SU-DHL-6 (cell line): Measurements from ENCODE around the gene DNM2.

Source experiments
- H2AFZ ChIP-seq: fragments of 200-600 bp; sonication (generic); 2 replicates; pipeline ENCODE4 v1.6.1; 2014; ENCODE audit warnings: low read depth, mild to moderate bottlenecking, moderate library complexity, mixed read lengths, antibody characterized with exemption, low read length; ENCODE audit not compliant: severe bottlenecking
- H3F3A ChIP-seq: fragments of 200-600 bp; shearing (Covaris generic); 2 replicates; pipeline ENCODE4 v1.6.0; 2016; ENCODE audit warnings: antibody characterized with exemption, mild to moderate bottlenecking; ENCODE audit not compliant: insufficient read depth
- H3K27ac ChIP-seq: fragments of 200-600 bp; sonication (generic); 2 replicates; pipeline ENCODE4 v1.5.1; 2016; ENCODE audit warnings: low read depth, mild to moderate bottlenecking, low read length, moderate library complexity, mixed read lengths
- H3K27me3 ChIP-seq: fragments of 200-600 bp; sonication (generic), shearing (Covaris generic); 2 replicates; pipeline ENCODE4 v1.6.0; 2014; ENCODE audit warnings: mild to moderate bottlenecking, low read length
- H3K36me3 ChIP-seq: fragments of 200-600 bp; sonication (generic); 2 replicates; pipeline ENCODE4 v1.6.1; 2014; ENCODE audit warnings: mild to moderate bottlenecking, low read length, mixed read lengths
- H3K4me2 ChIP-seq: fragments of 300-600, 200-600 bp; shearing (Covaris generic), sonication (generic); 2 replicates; pipeline ENCODE4 v1.6.0; 2014; ENCODE audit warnings: low read length, low read depth, mild to moderate bottlenecking; ENCODE audit not compliant: poor library complexity, severe bottlenecking
- H3K4me3 ChIP-seq: fragments of 200-600 bp; sonication (generic); 2 replicates; pipeline ENCODE4 v1.5.1; 2014; ENCODE audit warnings: antibody characterized with exemption, low read length, mild to moderate bottlenecking, mixed read lengths; ENCODE audit not compliant: insufficient read depth, poor library complexity, severe bottlenecking
- H3K79me2 ChIP-seq: fragments of 200-600 bp; sonication (generic); 2 replicates; pipeline ENCODE4 v1.6.1; 2014; ENCODE audit warnings: mild to moderate bottlenecking, low read length, moderate library complexity; ENCODE audit not compliant: insufficient read depth
- H3K9ac ChIP-seq: fragments of 200-600 bp; sonication (generic); 2 replicates; pipeline ENCODE4 v1.7.0; 2014; ENCODE audit warnings: mild to moderate bottlenecking, low read length
- H3K9me2 ChIP-seq: fragments of 200-600 bp; sonication (generic); replicated peaks from 2 replicates; pipeline ENCODE4 v1.6.1; 2014; ENCODE audit warnings: low read length; ENCODE audit not compliant: insufficient read depth
- H3K9me3 ChIP-seq: fragments of 200-600 bp; sonication (generic); 2 replicates; pipeline ENCODE4 v1.6.1; 2014; ENCODE audit warnings: low read length, mixed read lengths; ENCODE audit not compliant: insufficient read depth
- H4K20me1 ChIP-seq: fragments of 200-600 bp; sonication (generic); 2 replicates; pipeline ENCODE4 v1.6.1; 2014; ENCODE audit warnings: low read depth, mild to moderate bottlenecking, antibody characterized with exemption, low read length, moderate library complexity, mixed read lengths
- CTCF ChIP-seq: fragments of 200-600 bp; sonication (generic); IDR thresholded peaks from one replicate; pipeline ENCODE4 v1.5.1; 2017; ENCODE audit warnings: antibody characterized with exemption, mild to moderate bottlenecking, low read length, moderate library complexity; ENCODE audit not compliant: insufficient read depth, poor library complexity, severe bottlenecking
- EZH2phosphoT487 ChIP-seq: fragments of 200-600 bp; sonication (generic), shearing (Covaris generic); conservative IDR thresholded peaks from 2 replicates; pipeline ENCODE4 v1.6.1; 2018; ENCODE audit warnings: mild to moderate bottlenecking, antibody characterized with exemption, low read length, moderate library complexity, mixed read lengths

DNM2 gene

GRCh38 chr19:10774893-10775292 is 57.0 kb downstream of the DNM2 start:
- no peak overlapping the region for H3K9ac ChIP-seq
- H2AFZ ChIP-seq = no peak overlapping the region
- no peaks in the 10 kb centered on the region for H4K20me1 ChIP-seq
- H3K9me2 ChIP-seq = no peaks in the 10 kb centered on the region
- H3K27me3 ChIP-seq = no peaks in the 10 kb centered on the region
- no peaks in the 10 kb centered on the region for H3K9me3 ChIP-seq
- no peaks in the 10 kb centered on the region for H3K79me2 ChIP-seq
- no peak for TF ChIP-seq EZH2phosphoT487
- no peak for TF ChIP-seq CTCF
- H3K36me3 ChIP-seq = 0 out of 2 replicates have a peak, but pooled peaks cover 5% of the 10 kb centered on the region
- H3K4me3 ChIP-seq = no peak overlapping the region
- H3K27ac ChIP-seq = no peak overlapping the region
- no peaks in the 10 kb centered on the region for H3F3A ChIP-seq
- H3K4me2 ChIP-seq = no peak overlapping the region

GRCh38 chr19:10776900-10777650 is 59.2 kb downstream of the DNM2 start:
- Histone ChIP-seq H3K9me2 (no peaks in the 10 kb centered on the region), H2AFZ (no peak overlapping the region), H3K4me2 (no peak overlapping the region), H3K36me3 (0 out of 2 replicates have a peak, but pooled peaks cover 5% of the 10 kb centered on the region), H3F3A (no peaks in the 10 kb centered on the region), H3K27me3 (no peaks in the 10 kb centered on the region), H4K20me1 (no peaks in the 10 kb centered on the region), H3K9me3 (no peaks in the 10 kb centered on the region), H3K9ac (no peak overlapping the region), H3K27ac (0 out of 2 replicates have a peak overlapping the region, but pooled peaks have one; percentile 15), H3K79me2 (no peaks in the 10 kb centered on the region), H3K4me3 (no peak overlapping the region)
- TF ChIP-seq CTCF (no peak), EZH2phosphoT487 (no peak)

- H3K4me3 ChIP-seq = no peak overlapping the region
- no peak overlapping the region for H3K9ac ChIP-seq
- H3F3A ChIP-seq = no peaks in the 10 kb centered on the region
- no peaks in the 10 kb centered on the region for H4K20me1 ChIP-seq
- no peak overlapping the region for H3K4me2 ChIP-seq
- no peak for TF ChIP-seq CTCF
- H3K9me2 ChIP-seq = no peaks in the 10 kb centered on the region
- H3K27ac ChIP-seq = no peak overlapping the region
- H3K36me3 ChIP-seq = no peaks in the 10 kb centered on the region
- H3K27me3 ChIP-seq = no peaks in the 10 kb centered on the region
- H3K79me2 ChIP-seq = no peaks in the 10 kb centered on the region
- H3K9me3 ChIP-seq = no peaks in the 10 kb centered on the region
- no peak overlapping the region for H2AFZ ChIP-seq
These were observed 62.5 kb downstream of the DNM2 start for GRCh38 chr19:10780368-10780767.
